Mucosa of gallbladder (tissue), 1 donor: ENCODE measurements around the gene IAPP. TPM values are rescaled to one million over a fixed set of nuclear protein-coding genes. Genes with fewer than 3 reads are reported as not detected.
"Not testable (repeated sequence)": the region's sequence is repeated elsewhere in the genome, so short reads cannot be mapped to it uniquely, and the experiment has no call there.

Source experiments
- DNase-seq: peaks from one replicate; pipeline ENCODE4 v3.0.0-alpha.2; 2020; ENCODE audit warnings: low spot score
- total RNA-seq: library from RNA; stranded (reverse); gene quantifications from one replicate; pipeline ENCODE4 v1.2.1, GENCODE V29; 2021
- donor health status: DM: no; HTN: no; CAD: no.

The IAPP gene
- total RNA-seq, 1 donor from 2014 or later, result not detected

DNA sequence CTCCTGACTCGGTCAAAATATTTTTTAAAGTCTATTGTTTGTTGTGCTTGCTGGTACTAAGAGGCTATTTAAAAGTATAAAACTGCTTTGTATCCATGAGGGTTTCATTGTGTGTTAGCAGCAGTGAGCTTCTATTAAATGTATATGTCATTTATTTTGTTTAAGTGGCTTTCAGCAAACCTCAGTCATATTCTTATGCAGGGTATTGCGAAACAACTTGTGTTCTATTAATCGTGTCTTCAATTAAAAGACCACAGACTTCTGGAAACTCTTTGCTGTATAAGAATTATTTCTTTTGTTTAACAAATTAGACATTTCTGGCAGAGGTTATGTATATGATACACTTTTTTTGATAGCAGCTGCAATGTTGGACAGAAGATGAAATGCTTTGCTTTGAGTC, 6.5 kb downstream of the IAPP start:
- no peak for DNase-seq

DNA sequence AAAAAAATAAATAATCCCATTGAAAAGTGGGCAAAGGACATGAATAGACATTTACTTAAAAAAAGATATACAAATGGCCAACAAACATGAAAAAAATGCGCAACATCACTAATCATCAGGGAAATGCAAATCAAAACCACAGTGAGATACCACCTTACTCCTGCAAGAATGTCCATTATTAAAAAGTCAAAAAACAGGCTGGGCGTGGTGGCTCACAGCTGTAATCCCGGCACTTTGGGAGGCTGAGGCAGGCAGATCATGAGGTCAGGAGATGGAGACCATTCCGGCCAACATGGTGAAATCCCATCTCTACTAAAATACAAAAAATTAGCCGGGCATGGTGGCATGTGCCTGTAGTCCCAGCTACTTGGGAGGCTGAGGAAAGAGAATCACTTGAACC, 8.6 kb downstream of the IAPP start:
- DNase-seq, result not testable (repeated sequence)

DNA sequence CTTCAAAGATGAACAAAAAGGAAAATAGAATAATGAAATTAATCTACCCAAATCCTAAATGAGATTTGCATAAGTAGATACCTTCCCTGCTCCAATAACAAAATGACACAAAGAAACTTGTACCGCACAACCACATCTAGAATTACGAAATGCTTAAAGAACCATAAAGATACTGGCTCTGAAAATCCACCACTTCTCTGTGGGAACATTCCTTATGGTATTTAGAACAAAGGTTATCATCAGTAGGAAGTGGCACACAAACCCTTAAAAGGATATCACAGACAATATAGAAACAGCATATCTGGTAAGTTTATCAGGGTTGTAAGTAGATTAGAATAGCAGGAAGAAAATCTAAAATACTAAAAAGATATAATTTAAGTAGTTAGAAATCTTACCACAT, 11.6 kb downstream of the IAPP start:
- DNase-seq, result no peak

DNA sequence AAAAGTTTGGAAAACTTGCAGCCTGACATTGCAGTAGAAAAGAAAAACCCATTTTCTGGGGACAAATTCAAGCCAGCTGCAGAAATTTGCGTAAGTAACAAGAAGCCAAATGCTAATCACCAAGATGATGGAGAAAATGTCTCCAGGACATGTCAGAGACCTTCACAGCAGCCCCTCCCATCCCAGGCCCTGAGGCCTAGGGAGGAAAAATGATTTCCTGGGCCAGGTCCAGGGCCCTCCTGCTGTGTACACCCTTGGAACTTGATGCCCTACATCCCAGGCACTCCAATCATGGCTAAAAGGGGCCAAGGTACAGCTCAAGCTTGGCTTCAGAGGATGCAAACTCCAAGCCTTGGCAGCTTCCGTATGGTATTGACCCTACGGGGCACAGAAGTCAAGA, 14.5 kb downstream of the IAPP start:
- no peak for DNase-seq

DNA sequence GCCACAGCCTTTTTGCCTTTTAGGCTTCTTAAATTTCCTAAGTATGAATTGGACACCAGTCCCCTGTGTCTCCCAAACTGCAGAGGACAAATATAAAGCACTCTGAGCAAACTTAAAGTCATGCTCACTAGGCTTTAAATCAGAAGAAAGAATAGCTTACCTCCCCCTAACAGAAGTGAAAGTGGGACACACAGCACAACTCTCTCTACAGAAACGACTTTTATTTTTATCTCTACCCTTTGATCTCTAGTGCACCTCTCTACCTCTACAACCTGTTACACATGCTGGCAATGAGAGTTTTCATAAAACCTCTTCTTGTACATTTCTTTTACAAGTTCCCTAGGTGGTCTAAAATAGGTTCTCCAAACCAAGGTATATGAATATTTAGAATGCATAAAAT, 19.7 kb downstream of the IAPP start:
- DNase-seq, result no peak

DNA sequence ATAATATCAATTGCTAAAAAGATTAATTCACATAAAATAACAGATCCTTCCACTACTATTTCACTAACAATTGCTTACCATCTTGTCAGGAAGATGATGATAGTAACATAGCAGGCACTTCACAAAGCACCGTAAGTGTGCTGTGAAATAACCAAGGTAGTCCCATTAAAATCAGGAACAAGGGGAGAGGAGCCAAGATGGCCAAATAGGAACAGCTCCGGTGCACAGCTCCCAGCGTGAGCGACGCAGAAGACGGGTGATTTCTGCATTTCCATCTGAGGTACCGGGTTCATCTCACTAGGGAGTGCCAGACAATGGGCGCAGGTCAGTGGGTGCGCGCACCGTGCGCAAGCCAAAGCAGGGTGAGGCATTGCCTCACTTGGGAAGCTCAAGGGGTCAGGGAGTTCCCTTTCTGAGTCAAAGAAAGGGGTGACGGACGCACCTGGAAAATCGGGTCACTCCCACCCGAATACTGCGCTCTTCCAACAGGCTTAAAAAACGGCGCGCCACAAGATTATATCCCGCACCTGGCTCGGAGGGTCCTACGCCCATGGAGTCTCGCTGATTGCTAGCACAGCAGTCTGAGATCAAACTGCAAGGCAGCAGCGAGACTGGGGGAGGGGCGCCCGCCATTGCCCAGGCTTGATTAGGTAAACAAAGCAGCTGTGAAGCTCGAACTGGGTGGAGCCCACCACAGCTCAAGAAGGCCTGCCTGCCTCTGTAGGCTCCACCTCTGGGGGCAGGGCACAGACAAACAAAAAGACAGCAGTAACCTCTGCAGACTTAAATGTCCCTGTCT, 22.3 kb downstream of the IAPP start:
- DNase-seq, result not testable (repeated sequence)

DNA sequence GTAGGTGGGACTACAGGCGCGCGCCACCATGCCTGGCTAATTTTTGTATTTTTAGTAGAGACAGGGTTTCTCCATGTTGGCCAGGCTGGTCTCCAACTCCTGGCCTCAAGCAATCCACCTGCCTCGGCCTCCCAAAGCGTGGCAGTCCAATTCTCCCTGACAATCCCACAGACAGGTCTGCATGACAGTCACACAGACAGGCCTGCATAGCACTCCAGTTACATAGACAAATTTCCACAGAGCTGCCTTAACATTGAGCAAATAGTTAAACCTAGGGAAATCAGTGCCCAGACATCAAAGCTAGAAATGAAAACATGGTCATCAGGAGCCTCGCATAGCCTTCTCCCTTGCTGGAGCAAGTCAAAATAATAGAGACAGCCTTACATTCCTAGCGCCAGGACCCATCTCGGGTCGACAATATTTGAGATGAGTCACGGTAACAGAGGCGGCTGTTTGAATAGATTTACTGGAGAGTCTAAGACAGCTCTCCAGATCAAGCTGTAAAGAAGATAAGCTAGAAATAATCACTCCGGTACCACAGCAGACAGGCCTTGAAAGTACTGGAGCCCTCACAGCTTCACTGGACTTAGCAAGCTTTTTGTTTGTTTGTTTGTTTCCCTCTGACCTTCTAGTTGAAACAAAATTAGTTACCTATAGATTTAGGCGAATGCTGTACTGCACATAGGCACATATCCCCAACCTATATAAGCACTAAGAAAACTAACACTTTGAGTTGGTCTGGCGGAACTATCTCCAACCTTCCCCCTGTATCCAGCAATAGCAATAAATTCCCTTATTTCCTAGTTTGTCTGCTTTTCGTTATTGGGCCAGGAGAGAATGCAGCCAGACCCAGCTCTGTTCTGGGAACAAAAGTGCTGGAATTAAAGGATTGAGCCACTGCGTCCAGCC, 40.9 kb downstream of the IAPP start:
- DNase-seq, result no peak

DNA sequence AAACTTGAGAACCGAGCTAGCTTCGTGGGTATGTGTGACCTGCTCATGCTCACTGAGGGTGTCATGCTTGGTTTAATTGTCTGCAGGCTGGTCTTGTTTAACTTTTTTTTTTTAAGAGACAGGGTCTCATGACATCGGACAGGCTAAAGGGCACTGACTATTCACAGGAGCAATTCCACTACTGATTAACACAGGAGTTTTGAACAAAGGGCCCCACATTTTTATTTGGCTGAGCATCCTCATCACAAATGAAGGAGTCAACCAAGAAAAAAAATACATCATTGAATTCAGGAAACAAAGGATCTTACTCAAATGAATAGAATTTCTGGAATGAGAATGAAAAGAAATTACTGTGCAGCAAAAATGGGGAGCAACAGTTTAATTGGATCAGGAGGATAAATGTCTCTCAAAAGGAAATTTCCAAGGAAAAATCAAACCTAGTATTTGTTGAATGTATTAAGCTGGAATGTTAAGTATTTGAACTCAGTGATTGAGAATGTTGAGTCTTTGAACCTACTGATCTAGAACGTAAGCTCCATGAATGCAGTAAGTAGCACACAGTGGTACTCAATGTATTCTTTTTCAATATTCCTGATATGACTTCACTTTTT, 43.9 kb downstream of the IAPP start:
- DNase-seq, result no peak

DNA sequence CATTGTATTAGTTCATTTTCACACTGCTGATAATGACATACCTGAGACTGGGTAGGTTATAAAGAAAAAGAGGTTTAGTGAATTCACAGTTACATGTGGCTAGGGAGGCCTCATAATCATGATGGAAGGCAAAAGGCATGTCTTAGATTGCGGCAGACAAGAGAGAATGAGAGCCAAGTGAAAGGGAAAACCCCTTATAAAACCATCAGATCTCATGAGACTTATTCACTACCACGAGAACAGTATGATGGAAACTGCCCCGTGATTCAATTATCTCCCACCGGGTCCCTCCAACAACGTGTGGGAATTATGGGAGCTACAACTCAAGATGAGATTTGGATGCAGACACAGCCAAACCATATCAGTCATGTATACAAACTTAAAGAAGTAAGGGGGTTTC, 45.7 kb downstream of the IAPP start:
- not testable (repeated sequence) for DNase-seq

DNA sequence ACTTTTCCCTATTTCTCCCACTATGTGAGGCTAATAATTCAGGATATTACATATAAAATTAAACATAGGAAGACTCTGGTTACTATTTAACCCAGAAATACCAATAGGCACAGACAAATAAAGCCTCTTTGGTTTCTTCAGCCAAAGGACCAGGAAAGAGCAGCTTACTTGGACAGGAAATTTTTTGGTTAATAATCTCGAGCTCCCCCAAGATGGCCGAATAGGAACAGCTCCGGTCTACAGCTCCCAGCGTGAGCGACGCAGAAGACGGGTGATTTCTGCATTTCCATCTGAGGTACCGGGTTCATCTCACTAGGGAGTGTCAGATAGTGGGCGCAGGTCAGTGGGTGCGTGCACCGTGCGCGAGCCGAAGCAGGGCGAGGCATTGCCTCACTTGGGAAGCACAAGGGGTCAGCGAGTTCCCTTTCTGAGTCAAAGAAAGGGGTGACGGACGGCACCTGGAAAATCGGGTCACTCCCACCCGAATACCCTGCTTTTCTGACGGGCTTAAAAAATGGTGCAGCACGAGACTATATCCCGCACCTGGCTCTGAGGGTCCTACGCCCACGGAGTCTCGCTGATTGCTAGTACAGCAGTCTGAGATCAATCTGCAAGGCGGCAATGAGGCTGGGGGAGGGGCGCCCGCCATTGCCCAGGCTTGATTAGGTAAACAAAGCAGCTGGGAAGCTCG, 46.5 kb downstream of the IAPP start:
- not testable (repeated sequence) for DNase-seq

DNA sequence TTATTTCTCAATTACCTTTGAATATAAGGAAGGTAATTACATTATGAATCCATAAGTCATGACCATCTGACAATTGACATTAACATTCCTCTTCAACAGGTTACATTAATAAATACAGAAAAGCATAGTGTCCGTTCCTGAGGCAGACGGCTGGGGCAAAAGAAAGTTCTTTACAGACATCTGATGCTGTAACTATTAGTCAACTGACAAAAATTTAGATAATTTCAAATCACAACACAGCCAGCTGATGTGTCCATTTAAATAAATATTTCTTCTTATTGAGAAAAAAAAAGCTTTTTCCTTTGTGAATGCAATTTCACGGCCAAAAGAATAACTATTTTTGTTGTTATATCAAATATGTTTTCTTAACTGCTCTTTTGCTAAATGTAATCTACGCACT, 55.5 kb downstream of the IAPP start:
- no peak for DNase-seq

Other genes starting within 250 kb of the IAPP start
- gene SLCO1B1, start 241.7 kb upstream of the IAPP start, total RNA-seq, result 0.12 TPM
- not detected for gene SLCO1A2, start 38.0 kb upstream of the IAPP start, total RNA-seq
- 26.4 TPM for gene PYROXD1, start 64.8 kb downstream of the IAPP start, total RNA-seq
- 27.1 TPM for gene RECQL, start 128.7 kb downstream of the IAPP start, total RNA-seq
- 32.1 TPM for gene GOLT1B, start 128.9 kb downstream of the IAPP start, total RNA-seq
- 0.29 TPM for gene SPX, start 153.4 kb downstream of the IAPP start, total RNA-seq
- not detected for gene GYS2, start 231.9 kb downstream of the IAPP start, total RNA-seq